HG02610 (cell line): ENCODE results near the gene LGALS3BP.
"Not testable (repeated sequence)": the region's sequence is repeated elsewhere in the genome, so short reads cannot be mapped to it uniquely, and the experiment has no call there.

Source experiments
- ATAC-seq: cut with Tn5 transposase; IDR thresholded peaks from one replicate; pipeline ENCODE4 v1.9.1; 2021; ENCODE audit warnings: mild to moderate bottlenecking, moderate library complexity; ENCODE audit not compliant: unreplicated experiment

LGALS3BP gene

DNA sequence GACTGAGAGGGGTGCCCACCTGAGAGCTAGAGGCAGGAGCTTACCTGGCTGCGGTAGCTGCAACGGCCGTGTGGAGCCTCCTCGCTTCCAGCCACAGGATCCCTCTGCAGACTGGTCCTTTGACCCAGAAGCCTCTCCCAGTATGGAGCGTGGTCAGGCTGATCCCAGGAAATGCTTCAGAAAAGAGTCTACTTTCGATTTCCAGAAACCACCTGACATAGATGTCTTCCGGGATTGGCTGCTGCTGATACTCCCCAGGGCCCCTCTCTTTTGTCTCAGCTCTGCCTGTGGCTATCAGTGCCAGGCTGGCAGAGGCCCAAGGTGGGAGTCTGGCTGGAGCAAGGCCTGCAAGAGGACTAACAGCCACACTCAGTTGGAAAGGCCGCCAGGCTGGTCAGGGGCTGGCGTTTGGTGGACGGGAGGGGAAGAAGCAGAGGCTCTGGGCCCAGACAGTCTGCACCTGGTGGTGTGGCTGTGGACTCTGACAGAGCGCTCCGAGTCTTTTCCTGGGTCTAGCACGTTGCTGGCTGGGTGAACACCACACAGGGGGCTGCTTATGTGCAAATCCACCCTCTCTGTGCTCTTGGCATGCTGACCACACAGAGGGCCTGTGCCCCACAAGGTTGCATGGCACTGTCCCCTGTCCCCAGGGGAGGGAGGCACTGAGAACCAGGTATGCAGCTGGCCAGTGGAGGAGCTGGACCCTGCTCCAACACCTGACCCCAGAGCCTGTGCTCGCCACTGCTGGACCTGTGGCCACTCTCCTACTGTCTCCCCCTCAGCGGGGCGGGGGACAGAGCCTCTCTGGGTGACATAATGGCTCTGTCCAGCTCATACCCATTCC lies at the start of gene LGALS3BP:
Gene LGALS3BP, minus strand, starts transcription at position 144 of the 844 bp plus-strand sequence. CDS start 2,732 bp downstream, outside the sequence.
- ATAC-seq: no peak

DNA sequence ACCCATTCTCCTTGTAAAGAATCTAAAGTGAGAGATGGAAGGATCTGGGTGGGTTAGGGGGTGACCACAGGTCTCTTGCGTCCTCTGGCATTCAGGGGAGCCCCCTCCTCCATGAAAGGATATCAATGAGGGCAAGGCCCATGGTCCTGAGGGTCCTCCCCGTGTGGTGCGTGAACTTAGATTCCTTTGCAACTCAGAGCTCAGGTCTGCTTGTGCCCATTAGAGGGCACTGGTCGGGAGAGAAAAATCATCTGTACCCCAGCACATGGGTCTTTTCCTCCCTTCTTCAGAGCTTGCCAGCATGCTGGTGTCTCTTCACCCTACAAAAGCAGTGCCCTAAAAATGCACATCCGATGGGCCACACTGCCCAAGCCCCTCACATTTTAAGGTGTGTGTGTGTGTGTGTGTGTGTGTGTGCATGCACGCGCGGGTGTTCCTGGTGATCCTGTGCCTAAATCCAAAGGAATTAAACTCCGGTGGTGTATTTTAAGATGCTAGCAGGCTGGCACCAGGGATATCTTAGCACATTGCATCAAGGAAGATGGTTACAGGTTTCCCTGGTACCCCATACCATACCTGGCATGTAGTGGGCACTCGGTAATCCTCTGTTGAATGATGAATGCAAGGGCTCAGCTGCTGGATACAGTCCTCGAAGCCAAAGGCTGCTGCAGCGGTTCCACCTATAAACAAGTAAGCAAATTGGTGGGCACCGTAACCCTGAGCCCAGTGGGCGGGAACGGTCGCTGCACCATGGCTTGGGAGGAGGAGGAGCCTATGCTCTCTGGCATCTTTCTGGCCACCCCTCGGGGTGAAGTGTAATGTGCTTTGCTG lies 49.0 kb upstream of the LGALS3BP start:
- no peak for ATAC-seq

DNA sequence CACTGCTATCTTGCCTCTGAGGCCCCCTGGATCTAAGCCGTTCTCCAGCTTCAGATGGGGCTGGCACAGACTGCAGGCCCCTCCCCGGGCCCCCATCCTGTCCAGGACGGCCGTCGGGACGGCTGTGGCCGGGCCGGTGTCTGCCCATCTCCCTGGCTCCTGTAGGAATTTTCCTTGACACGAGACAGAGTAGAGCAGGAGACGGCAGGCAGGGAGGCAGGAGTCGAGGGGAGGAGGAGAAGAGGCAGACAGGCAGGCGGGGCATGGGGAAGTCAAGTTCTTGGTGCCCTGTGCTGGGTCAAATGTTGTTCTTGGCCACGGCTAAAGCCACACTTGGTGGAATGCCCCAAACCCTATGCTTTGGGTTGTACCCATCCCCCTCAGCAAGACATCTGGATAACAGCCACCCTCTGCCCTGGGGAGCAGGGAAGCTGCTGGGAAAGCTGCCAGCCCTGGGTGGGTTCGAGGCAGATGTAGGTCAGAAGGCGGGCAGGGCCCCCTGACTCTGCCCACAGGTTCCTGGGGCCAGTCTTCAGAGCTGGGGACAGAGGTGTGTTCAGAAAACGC lies 48.3 kb upstream of the LGALS3BP start:
- ATAC-seq: no peak

DNA sequence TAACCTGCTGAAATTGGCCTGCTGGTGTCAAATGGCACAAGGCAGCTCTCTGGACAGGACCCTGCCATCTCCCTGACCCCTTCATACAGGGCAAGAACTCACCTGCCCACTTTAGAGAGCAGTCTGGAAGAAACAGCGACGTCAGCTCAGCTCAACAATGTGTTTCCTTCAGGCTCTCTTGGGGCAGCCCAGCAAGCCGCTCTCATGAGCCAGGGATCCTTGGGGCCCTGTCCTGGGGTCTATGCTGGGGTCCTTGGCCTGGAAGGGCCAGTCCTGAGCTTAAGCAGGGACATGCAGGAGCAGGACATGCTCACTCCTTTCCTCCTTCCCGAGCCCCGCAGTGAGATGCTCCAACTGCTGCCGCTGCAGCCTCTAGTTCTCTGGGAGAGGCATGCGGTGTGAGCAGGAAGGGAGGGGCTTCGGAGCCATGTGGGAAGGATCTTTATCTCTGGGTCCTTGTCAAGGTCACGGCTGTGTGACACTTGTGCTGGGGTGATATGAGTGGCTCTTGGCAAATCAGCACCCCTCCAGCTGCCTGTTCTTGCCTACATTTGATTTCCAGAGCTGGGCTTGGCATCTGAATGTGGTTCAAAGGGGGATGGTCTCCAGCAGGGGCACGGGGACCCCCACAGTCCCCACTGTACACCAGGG lies 47.7 kb upstream of the LGALS3BP start:
- ATAC-seq: no peak

- no peak for ATAC-seq
Measured at GRCh38 chr17:79026376-79027273, 46.9 kb upstream of the LGALS3BP start.

DNA sequence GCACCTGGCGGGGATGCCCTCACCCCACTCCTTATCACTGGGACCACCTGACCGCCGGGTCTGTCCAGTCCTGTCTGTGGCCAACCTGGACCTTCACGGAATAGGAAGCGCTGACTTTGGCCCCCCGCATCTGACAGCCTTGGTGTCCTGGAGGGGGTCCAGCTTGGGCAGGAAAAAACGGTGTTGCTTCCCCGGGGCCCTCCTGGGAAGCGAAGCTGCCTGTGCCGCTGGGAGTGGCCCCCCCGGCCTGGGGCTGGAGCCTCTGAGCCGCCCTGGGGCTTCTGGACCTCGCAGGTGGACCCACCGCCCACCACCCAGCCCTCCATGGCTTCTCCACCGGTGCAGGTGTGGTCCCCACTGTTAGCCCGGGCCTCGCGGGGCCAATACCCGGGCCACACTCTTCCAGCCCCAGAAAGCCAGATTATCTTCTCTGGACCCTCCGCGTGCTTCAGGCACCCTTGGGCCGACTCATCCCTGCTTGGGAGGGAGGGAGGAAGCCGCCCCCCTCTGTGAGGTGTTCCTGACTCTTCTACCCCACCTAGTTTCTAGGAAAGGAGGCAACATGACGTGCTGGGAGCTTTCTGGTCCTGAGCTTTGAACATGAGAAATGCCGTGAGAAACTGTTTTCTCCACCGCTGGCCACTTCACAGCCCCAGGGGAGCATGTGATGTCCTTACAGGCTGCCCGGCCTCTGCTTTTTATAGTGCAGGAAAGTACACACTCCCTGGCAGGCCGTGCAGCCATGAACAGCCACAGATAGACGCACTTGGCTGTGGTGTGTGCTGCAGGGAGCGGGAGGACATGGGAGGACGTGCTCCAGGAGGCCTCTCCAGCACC lies 45.4 kb upstream of the LGALS3BP start:
- no peak for ATAC-seq

DNA sequence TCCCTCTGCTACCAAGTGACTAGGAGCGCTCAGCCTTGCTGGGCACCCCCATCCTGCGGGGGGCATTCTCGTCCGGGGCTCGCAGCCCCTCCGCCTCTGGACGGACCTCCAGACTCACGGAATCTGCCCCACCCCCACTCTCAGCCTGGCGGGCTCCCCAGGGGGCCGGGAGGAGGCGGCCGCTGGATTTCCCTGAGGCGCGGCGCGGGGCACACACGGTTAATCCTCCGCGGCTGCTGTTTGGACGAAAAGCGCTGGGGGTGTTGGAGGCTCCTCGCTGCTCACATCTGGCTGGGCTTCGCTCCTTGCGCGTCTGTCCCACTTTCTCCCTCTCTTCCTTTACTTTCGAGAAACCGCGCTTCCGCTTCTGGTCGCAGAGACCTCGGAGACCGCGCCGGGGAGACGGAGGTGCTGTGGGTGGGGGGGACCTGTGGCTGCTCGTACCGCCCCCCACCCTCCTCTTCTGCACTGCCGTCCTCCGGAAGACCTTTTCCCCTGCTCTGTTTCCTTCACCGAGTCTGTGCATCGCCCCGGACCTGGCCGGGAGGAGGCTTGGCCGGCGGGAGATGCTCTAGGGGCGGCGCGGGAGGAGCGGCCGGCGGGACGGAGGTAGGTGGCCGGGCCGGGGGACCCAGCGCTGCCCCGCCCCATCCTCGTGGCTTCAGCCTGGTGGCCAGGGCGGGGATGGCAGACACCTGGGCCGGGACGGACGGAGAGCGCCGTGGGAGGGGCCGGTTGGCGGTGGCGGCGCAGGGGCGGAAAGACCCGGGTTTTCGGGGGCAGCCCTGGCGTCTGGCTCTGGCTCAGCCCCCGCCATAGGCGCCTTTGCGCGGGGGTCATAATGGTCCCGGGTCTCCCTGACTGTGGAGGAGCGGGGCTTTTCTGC lies 44.4 kb upstream of the LGALS3BP start, which contains the start of gene C1QTNF1:
Gene C1QTNF1, plus strand, starts transcription at position 284 of the 886 bp plus-strand sequence. CDS start 19,800 bp downstream, outside the sequence.
- ATAC-seq: no peak

GRCh38 chr17:79023180-79023705 lies 43.5 kb upstream of the LGALS3BP start:
- ATAC-seq: no peak

- ATAC-seq: no peak
Measured at GRCh38 chr17:79022507-79022991, 42.8 kb upstream of the LGALS3BP start.

DNA sequence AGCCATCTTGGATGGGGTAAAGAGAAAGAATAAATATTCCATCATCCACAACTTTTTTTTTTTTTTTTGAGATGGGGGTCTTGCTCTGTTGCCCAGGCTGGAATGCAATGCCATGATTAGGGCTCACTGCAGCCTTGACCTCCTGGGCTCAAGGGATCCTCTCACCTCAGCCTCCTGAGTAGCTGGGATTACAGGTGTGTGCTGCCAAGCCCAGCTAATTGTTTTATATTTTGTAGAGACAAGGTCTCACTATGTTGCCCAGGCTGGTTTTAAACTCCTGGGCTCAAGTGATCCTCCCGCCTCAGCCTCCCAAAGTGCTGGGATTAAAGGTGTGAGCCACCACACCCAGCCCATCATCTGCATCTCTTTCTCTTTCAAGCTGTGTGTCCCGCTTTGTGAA lies 42.2 kb upstream of the LGALS3BP start:
- not testable (repeated sequence) for ATAC-seq

GRCh38 chr17:79020631-79021301 lies 41.0 kb upstream of the LGALS3BP start:
- ATAC-seq: no peak

DNA sequence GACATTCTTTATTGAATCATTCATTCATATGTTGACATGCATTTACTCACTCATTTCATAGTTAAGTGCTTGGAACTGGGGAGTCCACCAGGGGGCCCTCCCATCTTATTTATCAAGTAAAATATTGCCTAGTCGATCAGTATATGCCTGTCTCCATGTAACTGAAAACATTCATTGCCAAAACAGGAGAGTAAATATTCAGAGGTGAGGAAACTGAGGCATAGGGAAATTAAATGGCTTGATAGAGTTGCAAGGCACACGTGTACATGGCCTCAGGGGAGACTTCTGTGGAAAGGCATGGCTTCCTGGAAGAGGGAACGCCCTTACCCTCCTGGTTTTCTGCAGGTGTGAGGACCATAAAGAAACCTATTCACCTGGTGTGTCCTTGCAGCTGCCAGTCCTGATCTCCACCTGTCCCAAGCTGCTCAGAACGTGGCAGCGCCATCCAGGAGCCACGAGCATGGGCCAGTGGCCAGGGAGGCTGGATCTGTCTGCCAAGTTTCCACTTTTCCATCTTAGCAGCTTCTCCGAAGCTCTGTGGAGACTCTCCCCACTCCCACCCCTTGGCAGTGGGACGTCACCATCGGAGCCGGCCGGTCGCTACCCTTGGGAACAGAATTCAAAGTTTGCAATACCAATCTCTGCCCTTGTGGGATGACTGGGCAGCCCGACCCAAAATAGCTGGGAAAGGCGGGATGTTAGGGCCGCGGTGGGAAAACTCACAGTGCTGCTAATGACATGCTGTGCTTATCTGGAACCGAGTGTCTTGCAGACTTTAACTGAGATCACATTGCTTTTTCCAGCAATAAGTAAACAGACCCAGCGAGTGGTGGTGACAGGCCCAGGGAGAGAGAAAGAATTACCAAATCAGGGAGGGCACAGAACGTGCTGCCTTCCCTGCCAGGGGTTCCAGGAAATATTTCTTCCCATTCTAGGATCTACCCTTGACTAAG lies 40.2 kb upstream of the LGALS3BP start:
- ATAC-seq: no peak

- no peak for ATAC-seq
Measured at GRCh38 chr17:79019261-79019631, 39.5 kb upstream of the LGALS3BP start.

GRCh38 chr17:79018370-79018695 lies 38.6 kb upstream of the LGALS3BP start:
- ATAC-seq: no peak

DNA sequence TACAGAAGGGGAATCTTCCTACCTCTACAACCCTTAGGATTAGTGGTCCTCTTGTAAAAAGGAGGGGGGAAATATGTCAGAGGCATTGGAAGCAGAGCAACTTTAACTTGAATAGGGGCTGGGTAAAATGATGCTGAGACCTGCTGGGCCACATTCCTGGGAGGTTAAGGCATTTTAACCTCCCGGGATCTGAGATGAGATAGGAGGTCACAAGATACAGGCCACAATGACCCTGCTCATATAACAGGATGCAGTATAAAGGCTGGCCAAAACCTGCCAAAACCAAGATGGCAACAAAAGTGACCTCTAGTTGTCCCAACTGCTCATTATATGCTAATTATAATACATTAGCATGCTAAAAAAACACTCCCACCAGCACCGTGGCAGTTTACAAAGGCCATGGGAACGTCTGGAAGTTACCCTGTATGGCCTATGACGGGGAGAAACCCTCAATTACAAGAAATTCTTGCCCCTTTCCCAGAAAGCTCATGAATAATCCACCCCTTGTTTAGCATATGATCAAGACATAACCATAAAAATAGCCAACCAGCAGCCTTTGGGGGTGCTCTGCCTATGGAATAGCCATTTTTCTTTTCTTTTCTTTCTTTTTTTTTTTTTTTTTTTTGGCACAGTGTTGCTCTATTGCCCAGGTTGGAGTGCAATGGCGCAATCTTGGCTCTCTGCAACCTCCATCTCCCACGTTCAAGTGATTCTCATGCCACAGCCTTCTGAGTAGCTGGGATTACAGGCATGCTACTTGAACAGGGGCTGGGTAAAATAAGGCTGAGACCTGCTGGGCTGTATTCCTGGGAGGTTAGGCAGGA lies 38.0 kb upstream of the LGALS3BP start:
- no peak for ATAC-seq
